Activated CD8-positive, alpha-beta memory T cell treated with anti-CD3 and anti-CD28 coated beads, Interleukin-2, amount 50 U/mL, for 48 hours (primary cell): Measurements from ENCODE around the gene SMIM10L1.

ENCODE experiments used
- DNase-seq: peaks from one replicate; pipeline ENCODE4 v3.0.0-alpha.2; 2020

SMIM10L1 gene

GRCh38 chr12:11171145-11171968 is at the start of gene SMIM10L1:
Gene SMIM10L1 (plus strand): TSS chr12:11171194. CDS start chr12:11171357, 163 bp downstream.
- peak; percentile 93 for DNase-seq

DNA sequence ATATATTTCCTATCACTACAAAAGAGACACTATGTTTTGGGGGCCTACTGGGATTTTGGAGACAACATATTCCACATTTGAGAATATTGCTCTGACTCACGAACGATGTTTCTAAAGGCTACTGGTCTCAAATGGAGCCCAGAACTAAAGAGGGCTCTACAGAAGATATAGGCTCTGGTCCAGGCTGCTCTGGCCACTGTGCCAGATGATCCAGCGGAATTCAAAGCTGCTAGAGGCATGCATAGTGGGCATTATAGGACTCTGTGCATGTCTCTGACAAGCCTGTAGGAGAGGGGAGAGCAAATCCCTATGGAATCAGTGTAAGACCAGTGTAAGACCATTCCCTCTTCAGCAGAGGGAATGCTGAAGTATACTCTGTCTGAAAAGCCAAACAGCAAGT is 40.6 kb upstream of the SMIM10L1 start:
- no peak for DNase-seq

GRCh38 chr12:11130999-11131398 is 40.0 kb upstream of the SMIM10L1 start:
- DNase-seq: no peak

DNA sequence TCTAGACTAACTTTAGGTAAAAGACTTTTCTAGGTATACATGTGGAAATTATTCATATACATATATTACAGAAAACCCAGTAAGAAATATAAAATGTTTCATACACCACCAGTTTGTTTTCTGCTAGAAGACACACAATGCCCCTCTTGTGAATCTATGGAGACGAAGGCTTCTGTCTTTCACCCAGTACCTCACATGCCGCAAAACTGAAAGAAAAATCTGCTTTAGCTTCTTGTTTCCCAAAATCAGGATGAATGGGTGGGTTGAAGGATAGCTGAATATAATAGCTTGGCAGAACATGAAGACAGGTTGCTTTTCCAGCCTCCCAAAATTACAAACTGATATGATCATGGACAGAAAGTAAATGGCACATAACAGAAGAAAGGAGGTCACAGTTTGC is 37.8 kb upstream of the SMIM10L1 start:
- no peak for DNase-seq

DNA sequence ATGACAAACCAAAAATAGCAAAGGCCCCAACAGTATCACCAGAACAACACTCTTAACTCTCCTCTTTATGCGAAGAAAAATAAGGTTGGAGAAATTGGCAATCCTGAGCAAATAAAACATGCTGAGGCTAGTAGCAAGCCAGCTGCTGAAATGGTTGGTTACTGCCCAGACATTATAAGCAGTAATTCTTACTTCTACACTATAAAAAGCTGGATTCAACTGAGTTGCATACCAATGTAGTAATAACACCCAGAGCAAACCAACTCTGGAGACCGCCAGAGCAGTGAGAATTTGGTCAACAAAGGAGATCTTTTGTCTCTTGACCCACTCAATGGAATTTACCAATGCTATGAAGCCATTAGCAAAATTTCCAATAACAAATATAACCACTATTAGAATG is 37.2 kb upstream of the SMIM10L1 start:
- DNase-seq: no peak

DNA sequence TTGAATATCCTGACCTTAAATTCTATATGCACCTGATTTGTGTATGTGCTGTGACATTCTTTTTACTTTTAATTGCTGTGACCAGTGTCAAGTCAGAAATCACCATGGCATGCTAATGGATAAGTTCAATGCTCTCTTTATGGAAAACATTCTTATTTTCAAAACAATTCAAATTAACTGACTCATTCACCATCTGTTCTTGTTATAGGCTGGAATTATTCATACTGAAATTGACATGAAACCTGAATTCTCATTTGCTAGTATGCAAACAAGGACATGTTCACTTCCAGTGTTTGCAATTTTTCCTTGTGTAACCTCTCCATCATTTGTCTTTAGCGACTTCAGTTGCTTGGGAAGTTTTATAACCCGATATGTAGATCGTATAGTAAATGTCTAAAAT is 36.7 kb upstream of the SMIM10L1 start, which contains the start of gene TAS2R30:
TSS of gene TAS2R30 (minus strand) at position 340 of the 400 bp plus-strand sequence. CDS start 400 bp downstream, outside the sequence.
- DNase-seq: no peak

DNA sequence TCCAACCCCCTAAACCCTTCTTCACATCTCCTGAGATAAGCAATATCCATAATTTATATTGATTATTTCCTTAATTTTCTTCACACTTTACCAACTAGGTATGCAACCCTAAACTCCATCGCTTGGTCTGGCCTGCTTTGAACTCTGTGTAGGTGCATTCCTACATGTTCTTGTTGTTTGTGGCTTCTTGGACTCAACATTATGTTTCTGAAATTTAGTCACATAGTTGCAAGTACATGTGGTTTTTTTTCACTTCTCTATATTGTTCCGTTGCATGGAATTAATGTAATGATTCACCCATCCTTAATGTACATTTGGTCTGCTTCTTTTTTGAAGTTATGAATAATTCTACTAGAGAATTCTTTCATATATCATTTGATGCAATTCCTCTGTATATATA is 34.9 kb upstream of the SMIM10L1 start:
- no peak for DNase-seq

GRCh38 chr12:11143352-11143751 is 27.6 kb upstream of the SMIM10L1 start:
- no peak for DNase-seq

DNA sequence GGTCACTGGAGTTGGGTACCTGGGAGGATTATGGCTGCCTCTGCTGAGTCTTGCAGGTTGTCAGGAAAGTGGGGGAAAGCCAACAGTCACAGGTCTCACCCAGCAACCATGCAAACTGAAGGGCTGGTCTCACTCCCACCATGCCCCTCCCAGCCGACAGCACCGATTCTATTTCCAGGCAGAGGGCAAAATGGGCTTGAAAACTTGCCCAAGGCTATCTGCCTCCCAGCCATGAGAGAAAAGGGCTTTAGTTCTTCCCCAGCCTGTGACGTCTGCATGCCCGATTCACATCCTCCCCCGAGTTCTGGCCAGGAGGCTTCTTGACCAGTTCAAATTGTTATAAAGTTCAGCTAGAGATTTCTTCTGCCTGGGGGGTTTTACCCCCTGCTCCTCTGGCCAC is 26.7 kb upstream of the SMIM10L1 start:
- DNase-seq: no peak

DNA sequence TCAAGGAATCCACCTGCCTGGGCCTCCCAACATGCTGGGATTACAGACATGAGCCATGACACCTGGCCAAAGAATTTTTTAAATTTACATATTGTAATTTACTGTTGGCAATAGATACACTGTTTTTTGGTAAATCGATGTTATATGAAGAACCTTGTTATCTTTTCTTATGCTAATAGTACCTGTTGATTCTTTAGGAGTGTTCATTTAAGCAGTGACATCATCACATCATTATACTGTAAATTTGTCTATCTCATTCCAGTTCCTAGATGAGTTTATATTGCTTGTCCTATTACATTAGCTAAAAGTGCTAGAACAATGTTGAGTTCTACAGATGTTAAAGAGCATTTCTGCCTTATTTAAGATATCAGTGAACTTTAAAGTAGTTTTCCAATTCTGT is 23.6 kb upstream of the SMIM10L1 start:
- no peak for DNase-seq

- no peak for DNase-seq
These were observed 20.2 kb upstream of the SMIM10L1 start for GRCh38 chr12:11150832-11151231.

DNA sequence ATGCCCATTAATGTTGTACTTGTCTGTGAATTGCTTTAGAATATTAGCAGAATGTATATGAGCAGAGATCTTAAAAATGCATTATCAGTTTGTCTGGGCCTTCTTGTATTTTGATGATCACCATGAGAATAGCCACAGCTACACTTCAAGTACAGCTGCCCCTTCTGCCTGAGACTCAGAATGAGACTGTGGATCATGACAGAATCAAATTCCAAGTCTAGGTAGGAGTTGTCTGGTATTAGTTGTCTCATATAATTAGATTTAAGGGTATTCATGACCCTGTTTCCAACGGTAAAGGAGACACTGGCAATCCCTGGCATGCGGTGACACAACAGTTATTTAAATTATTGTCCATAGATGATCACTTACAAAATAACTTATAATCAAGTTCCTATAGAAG is 18.3 kb upstream of the SMIM10L1 start:
- DNase-seq: no peak

- DNase-seq: no peak
These were observed 16.5 kb upstream of the SMIM10L1 start for GRCh38 chr12:11154400-11154925.

GRCh38 chr12:11158885-11159444 is 12.0 kb upstream of the SMIM10L1 start:
- no peak for DNase-seq

DNA sequence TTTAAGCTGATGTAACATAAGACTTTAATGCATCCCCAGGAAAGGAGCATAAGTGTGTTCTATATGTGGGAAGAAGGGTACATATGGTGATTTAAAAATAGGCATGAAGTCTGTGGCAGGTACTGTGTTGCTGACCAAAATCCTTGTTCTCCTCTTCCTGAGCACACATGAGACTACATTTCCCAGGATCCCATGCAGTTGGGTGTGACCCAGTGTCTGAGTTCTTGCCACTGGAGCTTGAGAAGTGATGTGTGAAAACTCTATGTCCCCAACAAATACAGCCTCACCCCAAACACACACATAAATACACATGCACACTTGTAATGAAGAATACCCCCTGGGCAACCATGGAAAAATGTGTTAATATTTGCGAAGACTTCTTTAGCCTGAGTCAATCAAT is 8.5 kb upstream of the SMIM10L1 start:
- no peak for DNase-seq

GRCh38 chr12:11164384-11164783 is 6.6 kb upstream of the SMIM10L1 start:
- no peak for DNase-seq

DNA sequence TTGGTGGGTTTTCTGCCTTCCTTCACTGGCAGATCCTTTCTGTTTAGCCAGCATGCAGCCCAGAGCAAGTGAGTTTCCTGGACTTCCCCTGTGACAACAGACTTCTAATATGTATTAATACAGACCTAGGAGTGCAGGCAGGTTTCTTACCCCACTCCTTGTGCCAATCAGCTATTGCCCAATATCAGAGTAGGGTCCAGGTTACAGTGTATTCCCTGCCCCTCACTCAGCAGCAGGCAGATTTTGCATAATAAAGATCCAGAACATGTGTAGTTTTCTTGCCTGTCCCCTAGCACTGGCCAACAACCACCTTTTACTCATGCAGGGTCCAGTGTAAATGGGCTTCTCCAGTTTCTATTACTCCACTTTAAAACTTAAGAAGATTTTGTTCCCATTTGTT is 4.7 kb upstream of the SMIM10L1 start:
- DNase-seq: no peak

DNA sequence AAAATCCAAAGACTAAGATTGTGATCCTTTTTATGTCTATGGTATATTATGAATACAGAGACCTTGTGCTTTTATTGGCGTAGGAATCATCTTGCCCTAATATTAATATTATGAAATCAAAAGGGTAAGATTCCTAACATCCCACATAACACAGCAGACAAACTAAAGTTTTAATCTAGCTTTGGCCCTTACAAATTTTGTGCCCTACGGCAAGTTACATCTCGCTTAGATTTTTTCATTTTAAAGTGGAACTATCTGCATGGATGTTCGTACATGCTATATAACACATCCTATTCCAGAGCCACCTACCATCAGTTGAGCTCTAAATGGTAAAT is 217 bp upstream of the SMIM10L1 start:
- no peak for DNase-seq

- DNase-seq: no peak
These were observed 1.1 kb downstream of the SMIM10L1 start for GRCh38 chr12:11171969-11172675.

DNA sequence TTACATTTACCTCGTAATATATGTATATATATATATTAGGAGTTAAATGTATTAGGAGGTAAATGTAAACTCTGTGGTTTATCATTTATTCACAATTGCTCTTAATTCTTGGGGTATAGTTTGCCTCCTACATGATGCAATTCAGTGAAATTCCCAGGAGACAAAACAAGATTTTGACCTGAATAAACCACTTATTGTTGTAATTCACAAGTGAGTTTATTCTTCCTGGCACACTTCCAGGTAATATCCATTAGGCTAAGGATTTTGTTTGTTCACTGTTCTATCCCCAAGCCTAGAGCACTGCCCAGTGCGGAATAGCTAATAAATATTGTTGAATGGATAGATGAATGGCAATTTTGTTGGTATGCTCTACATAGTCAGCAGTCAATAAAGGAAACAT is 3.0 kb downstream of the SMIM10L1 start:
- no peak for DNase-seq

DNA sequence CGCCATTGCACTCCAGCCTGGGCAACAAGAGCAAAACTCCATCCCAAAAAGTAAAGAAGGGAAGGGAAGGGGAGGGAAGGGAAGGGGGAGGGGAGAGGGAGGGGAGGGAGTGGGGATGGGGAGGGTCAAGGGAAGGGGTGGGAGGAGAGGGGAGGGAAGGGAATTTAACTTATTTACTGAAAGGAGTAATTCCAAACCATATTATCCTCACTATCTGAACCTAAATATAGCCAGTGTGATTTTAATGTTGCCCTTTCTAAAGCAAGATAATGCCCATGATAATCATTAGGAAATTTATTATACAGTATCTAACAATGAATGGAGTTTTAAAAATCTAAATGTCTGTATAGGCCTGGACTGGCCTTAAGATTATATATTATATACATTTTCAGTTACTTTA is 7.3 kb downstream of the SMIM10L1 start:
- DNase-seq: no peak

- no peak for DNase-seq
These were observed 11.5 kb downstream of the SMIM10L1 start for GRCh38 chr12:11182529-11182928.

DNA sequence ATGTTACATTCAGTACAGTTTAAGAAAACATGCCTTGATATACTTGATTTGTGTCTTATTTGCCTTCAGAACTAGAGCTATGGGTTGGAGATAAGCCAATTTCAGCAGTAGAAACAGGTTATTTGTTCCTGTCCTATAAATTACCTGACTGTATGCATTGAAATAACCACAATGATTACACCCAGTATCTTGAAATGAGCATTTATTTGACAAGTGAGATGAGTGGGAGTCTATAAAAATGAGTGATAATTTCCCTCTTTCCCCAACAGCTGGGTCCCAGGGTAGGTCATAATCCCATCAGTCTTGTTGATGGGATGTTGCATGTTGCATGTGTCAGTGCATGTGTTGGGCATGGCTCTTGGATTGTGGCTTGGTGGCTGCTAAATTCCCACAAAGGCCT is 12.0 kb downstream of the SMIM10L1 start:
- DNase-seq: no peak

GRCh38 chr12:11186837-11187236 is 15.8 kb downstream of the SMIM10L1 start, which contains the start of gene TAS2R42:
Gene TAS2R42 (minus strand): TSS chr12:11186937. CDS start chr12:11186937, 0 bp downstream.
- no peak for DNase-seq
